Vagina (tissue), 2 donors: ENCODE data around the gene MRTFA.

Source experiments
- CTCF ChIP-seq, 3 experiments: fragments of 450-650 bp in 2 of 3; fragments of 200-600 bp in 1 of 3; sonication (generic) in 1 of 3; IDR thresholded peaks; one replicate each; pipeline ENCODE4 v1.5.1; 2017 to 2019; ENCODE audit warnings: antibody characterized with exemption in 3 of 3, mild to moderate bottlenecking in 2 of 3, moderate library complexity in 2 of 3
- POLR2A ChIP-seq, 2 donors: fragments of 450-650 bp; IDR thresholded peaks; one replicate each; pipeline ENCODE4 v1.6.1; 2017; ENCODE audit warnings: antibody characterized with exemption in 2 of 2, mild to moderate bottlenecking in 2 of 2, moderate library complexity in 2 of 2
- POLR2AphosphoS5 ChIP-seq, 2 donors: sonication (generic); formaldehyde crosslinking; IDR thresholded peaks; one replicate each; pipeline ENCODE4 v1.9.0; 2017; ENCODE audit warnings: antibody characterized with exemption in 2 of 2, mild to moderate bottlenecking in 2 of 2, low read depth in 1 of 2; ENCODE audit not compliant: insufficient read depth in 1 of 2

GRCh38 chr22:40541300-40541699 is 95.2 kb downstream of the MRTFA start:
- TF ChIP-seq POLR2A (IDR thresholded peaks at IDR 0.05) (no peak), CTCF (IDR thresholded peaks at IDR 0.05) (no peak), POLR2AphosphoS5 (IDR thresholded peaks at IDR 0.05; ENCODE audit: insufficient read depth in 1 of 2, low read depth in 1 of 2) (peak in 1 of 2 donors; percentile 21)
